Measurements from ENCODE around the gene MAD1L1.
"Not testable (repeated sequence)": the region's sequence is repeated elsewhere in the genome, so short reads cannot be mapped to it uniquely, and the experiment has no call there.

Gene MAD1L1

GRCh38 chr7:1824151-1824881 is 408.4 kb downstream of the MAD1L1 start:
- DNase-seq: not testable (repeated sequence)

- no peak for DNase-seq
Measured at GRCh38 chr7:1823376-1824150, 409.2 kb downstream of the MAD1L1 start.

GRCh38 chr7:1819259-1819841 is 413.4 kb downstream of the MAD1L1 start:
- DNase-seq: no peak

- no peak for DNase-seq
Measured at GRCh38 chr7:1818575-1819258, 414.0 kb downstream of the MAD1L1 start.

- DNase-seq: no peak
Measured at GRCh38 chr7:1817061-1817712, 415.6 kb downstream of the MAD1L1 start.

- DNase-seq: not testable (repeated sequence)
Measured at GRCh38 chr7:1816451-1816850, 416.3 kb downstream of the MAD1L1 start.

- DNase-seq: not testable (repeated sequence)
Measured at GRCh38 chr7:1815551-1816281, 417.0 kb downstream of the MAD1L1 start.

GRCh38 chr7:1815051-1815481 is 417.7 kb downstream of the MAD1L1 start:
- no peak for DNase-seq

GRCh38 chr7:1814089-1814811 is 418.5 kb downstream of the MAD1L1 start:
- DNase-seq: no peak

- DNase-seq: no peak
Measured at GRCh38 chr7:1813394-1814088, 419.2 kb downstream of the MAD1L1 start.

GRCh38 chr7:1812509-1813393 is 420.0 kb downstream of the MAD1L1 start:
- DNase-seq: no peak

- DNase-seq: no peak
Measured at GRCh38 chr7:1811850-1812508, 420.8 kb downstream of the MAD1L1 start.

GRCh38 chr7:1810961-1811849 is 421.5 kb downstream of the MAD1L1 start:
- peak; percentile 64 for DNase-seq

- no peak for DNase-seq
Measured at GRCh38 chr7:1810521-1810920, 422.2 kb downstream of the MAD1L1 start.

GRCh38 chr7:1809601-1810258 is 423.0 kb downstream of the MAD1L1 start:
- DNase-seq: no peak

- DNase-seq: no peak
Measured at GRCh38 chr7:1809070-1809469, 423.7 kb downstream of the MAD1L1 start.

All from left hindlimb (tissue), 1 donor.